ENCODE measurements around the gene FDX1.

DNA sequence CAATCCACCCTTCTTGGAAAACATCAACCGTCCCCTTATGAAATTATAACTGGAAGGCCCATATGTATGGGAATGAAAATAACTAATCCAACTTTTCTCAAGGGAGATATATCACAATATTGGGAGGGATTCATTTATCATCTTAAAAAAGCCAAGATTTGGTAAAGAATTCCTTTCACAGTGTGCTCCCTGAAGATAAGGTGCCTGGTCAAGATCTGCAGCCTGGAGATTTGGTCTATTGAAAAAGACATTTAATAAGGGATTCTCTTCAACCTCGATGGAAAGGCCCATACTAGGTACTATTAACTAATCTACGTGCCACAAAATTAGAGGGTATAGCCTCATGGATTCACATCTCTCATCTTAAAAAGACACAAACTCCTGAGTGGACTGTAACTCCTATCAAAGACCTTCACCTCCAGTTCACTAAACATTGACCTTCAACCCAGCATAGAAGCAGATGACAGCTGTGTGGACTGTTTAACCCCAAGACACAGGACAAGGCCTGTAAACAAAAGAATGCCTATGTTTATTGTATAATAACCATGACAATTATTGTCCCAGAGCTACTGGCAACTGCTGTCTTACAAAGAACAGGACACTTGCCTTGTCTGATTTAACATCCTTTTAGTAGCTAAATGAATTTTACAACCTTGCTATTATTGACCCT, 4.8 kb upstream of the FDX1 start:
- TF ChIP-seq, protein P1, sequence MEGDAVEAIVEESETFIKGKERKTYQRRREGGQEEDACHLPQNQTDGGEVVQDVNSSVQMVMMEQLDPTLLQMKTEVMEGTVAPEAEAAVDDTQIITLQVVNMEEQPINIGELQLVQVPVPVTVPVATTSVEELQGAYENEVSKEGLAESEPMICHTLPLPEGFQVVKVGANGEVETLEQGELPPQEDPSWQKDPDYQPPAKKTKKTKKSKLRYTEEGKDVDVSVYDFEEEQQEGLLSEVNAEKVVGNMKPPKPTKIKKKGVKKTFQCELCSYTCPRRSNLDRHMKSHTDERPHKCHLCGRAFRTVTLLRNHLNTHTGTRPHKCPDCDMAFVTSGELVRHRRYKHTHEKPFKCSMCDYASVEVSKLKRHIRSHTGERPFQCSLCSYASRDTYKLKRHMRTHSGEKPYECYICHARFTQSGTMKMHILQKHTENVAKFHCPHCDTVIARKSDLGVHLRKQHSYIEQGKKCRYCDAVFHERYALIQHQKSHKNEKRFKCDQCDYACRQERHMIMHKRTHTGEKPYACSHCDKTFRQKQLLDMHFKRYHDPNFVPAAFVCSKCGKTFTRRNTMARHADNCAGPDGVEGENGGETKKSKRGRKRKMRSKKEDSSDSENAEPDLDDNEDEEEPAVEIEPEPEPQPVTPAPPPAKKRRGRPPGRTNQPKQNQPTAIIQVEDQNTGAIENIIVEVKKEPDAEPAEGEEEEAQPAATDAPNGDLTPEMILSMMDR (IDR thresholded peaks at IDR 0.05 in 2 of 3, conservative IDR thresholded peaks at IDR 0.05 in 1 of 3; ENCODE audit: borderline replicate concordance in 1 of 3, insufficient read depth in 1 of 3, low read depth in 2 of 3, low read length in 2 of 3), result no peak
- TF ChIP-seq POLR2A (IDR thresholded peaks at IDR 0.05; ENCODE audit: borderline replicate concordance, extremely low read depth, insufficient read depth, insufficient read length) (no peak), POLR2AphosphoS5 (IDR thresholded peaks at IDR 0.05; ENCODE audit: low read depth, low read length) (no peak), ELF1 (IDR thresholded peaks at IDR 0.05; ENCODE audit: borderline replicate concordance, low read depth) (no peak), YY1 (IDR thresholded peaks at IDR 0.05; ENCODE audit: extremely low read depth, insufficient replicate concordance, low read depth, low read length) (no peak), SP1 (IDR thresholded peaks at IDR 0.05; ENCODE audit: low read depth) (no peak), ZNF274 (IDR thresholded peaks at IDR 0.05; ENCODE audit: low read depth, low read length) (no peak), RAD21 (IDR thresholded peaks at IDR 0.05; ENCODE audit: low read depth) (no peak)
- TF ChIP-seq, protein P2, sequence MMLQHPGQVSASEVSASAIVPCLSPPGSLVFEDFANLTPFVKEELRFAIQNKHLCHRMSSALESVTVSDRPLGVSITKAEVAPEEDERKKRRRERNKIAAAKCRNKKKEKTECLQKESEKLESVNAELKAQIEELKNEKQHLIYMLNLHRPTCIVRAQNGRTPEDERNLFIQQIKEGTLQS (IDR thresholded peaks at IDR 0.05), result no peak
- TF ChIP-seq, protein P3, sequence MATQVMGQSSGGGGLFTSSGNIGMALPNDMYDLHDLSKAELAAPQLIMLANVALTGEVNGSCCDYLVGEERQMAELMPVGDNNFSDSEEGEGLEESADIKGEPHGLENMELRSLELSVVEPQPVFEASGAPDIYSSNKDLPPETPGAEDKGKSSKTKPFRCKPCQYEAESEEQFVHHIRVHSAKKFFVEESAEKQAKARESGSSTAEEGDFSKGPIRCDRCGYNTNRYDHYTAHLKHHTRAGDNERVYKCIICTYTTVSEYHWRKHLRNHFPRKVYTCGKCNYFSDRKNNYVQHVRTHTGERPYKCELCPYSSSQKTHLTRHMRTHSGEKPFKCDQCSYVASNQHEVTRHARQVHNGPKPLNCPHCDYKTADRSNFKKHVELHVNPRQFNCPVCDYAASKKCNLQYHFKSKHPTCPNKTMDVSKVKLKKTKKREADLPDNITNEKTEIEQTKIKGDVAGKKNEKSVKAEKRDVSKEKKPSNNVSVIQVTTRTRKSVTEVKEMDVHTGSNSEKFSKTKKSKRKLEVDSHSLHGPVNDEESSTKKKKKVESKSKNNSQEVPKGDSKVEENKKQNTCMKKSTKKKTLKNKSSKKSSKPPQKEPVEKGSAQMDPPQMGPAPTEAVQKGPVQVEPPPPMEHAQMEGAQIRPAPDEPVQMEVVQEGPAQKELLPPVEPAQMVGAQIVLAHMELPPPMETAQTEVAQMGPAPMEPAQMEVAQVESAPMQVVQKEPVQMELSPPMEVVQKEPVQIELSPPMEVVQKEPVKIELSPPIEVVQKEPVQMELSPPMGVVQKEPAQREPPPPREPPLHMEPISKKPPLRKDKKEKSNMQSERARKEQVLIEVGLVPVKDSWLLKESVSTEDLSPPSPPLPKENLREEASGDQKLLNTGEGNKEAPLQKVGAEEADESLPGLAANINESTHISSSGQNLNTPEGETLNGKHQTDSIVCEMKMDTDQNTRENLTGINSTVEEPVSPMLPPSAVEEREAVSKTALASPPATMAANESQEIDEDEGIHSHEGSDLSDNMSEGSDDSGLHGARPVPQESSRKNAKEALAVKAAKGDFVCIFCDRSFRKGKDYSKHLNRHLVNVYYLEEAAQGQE (IDR thresholded peaks at IDR 0.05; ENCODE audit: low read depth), result no peak

Data from HCT116 (cell line).